IMR-90 (cell line): ENCODE data around the gene TWIST2. TPM values are rescaled to one million over a fixed set of nuclear protein-coding genes. Genes with fewer than 3 reads are reported as not detected.

ENCODE experiments used
- ATAC-seq: fragments of 200-7000 bp; cut with Tn5 transposase; 2 replicates; pipeline ENCODE4 v1.9.1; 2020; ENCODE audit warnings: low read depth, mild to moderate bottlenecking, moderate library complexity
- BruUV-seq: library from RNA; stranded (reverse); fragments of 400-500 nt; replicated peaks from 2 replicates; lab custom pipeline; 2021; lab: Mats Ljungman, UMichigan
- CTCF ChIA-PET: fragments of 300-600 bp; formaldehyde crosslinking; extraction: SDS; loops from one replicate; lab custom pipeline; 2021; ENCODE audit warnings: antibody characterized with exemption; lab: Yijun Ruan, JAX
- POLR2A ChIA-PET: fragments of 300-600 bp; sonication (Branson Sonifier 250); formaldehyde crosslinking; loops from one replicate; lab custom pipeline; 2022; ENCODE audit warnings: antibody characterized with exemption; ENCODE audit not compliant: unreplicated experiment; lab: Charles Lee
- DNase-seq: peaks from one replicate; pipeline ENCODE4 v3.0.0; 2013
- H2AFZ ChIP-seq: replicated peaks from 2 replicates; pipeline ENCODE3; 2013; ENCODE audit warnings: low read length, mild to moderate bottlenecking; ENCODE audit not compliant: poor library complexity
- H2AK5ac ChIP-seq: 2 replicates; pipeline ENCODE4 v1.6.1; 2013; ENCODE audit warnings: low read depth, low read length, inconsistent platforms
- H2AK9ac ChIP-seq: replicated peaks from 2 replicates; pipeline ENCODE3; 2013; ENCODE audit warnings: mild to moderate bottlenecking, low read depth, low read length, moderate library complexity; ENCODE audit not compliant: poor library complexity
- H2BK120ac ChIP-seq: 2 replicates; pipeline ENCODE4 v1.6.1; 2013; ENCODE audit warnings: low read depth, low read length, inconsistent platforms
- H2BK15ac ChIP-seq: 3 replicates; pipeline ENCODE4 v1.6.1; 2013; ENCODE audit warnings: low read depth, low read length, inconsistent platforms
- H2BK20ac ChIP-seq: 2 replicates; pipeline ENCODE4 v1.6.1; 2013; ENCODE audit warnings: low read depth, mild to moderate bottlenecking, inconsistent platforms, low read length, moderate library complexity
- H2BK5ac ChIP-seq: 2 replicates; pipeline ENCODE4 v1.6.1; 2013; ENCODE audit warnings: mild to moderate bottlenecking, low read depth, low read length, inconsistent platforms; ENCODE audit not compliant: poor library complexity, severe bottlenecking
- H3K14ac ChIP-seq: replicated peaks from 2 replicates; pipeline ENCODE4 v1.6.1; 2013; ENCODE audit warnings: low read depth, low read length, inconsistent platforms
- H3K18ac ChIP-seq: 2 replicates; pipeline ENCODE4 v1.6.1; 2013; ENCODE audit warnings: low read depth, low read length, control low read depth
- H3K23ac ChIP-seq: 2 replicates; pipeline ENCODE4 v1.6.1; 2013; ENCODE audit warnings: low read depth, low read length, inconsistent platforms
- H3K27ac ChIP-seq: 2 replicates; pipeline ENCODE4 v1.5.1; 2013; ENCODE audit warnings: mild to moderate bottlenecking, control low read depth, low read length; ENCODE audit not compliant: insufficient read depth
- H3K27me3 ChIP-seq: 2 replicates; pipeline ENCODE4 v1.6.1; 2013; ENCODE audit warnings: low read length; ENCODE audit not compliant: control insufficient read depth, insufficient read depth
- H3K36me3 ChIP-seq: 2 replicates; pipeline ENCODE4 v1.6.1; 2013; ENCODE audit warnings: low read length, mixed read lengths; ENCODE audit not compliant: control insufficient read depth, insufficient read depth
- H3K4ac ChIP-seq: 2 replicates; pipeline ENCODE4 v1.6.1; 2013; ENCODE audit warnings: low read depth, low read length, inconsistent platforms
- H3K4me1 ChIP-seq: 2 replicates; pipeline ENCODE4 v1.6.1; 2013; ENCODE audit warnings: low read length, mixed read lengths; ENCODE audit not compliant: control insufficient read depth, insufficient read depth
- H3K4me2 ChIP-seq: 2 replicates; pipeline ENCODE4 v1.6.1; 2013; ENCODE audit warnings: low read depth, mild to moderate bottlenecking, control low read depth, low read length, moderate library complexity
- H3K4me3 ChIP-seq: 2 replicates; pipeline ENCODE4 v1.5.1; 2013; ENCODE audit warnings: low read depth, mild to moderate bottlenecking, control low read depth, low read length, moderate library complexity; ENCODE audit not compliant: insufficient read depth
- H3K56ac ChIP-seq: 2 replicates; pipeline ENCODE4 v1.6.1; 2013; ENCODE audit warnings: low read length, inconsistent platforms; ENCODE audit not compliant: insufficient read depth; ENCODE audit errors: extremely low read depth
- H3K79me1 ChIP-seq, 2 experiments: 2 replicates each; pipeline ENCODE4 v1.6.1; 2013; ENCODE audit warnings: low read length in 2 of 2, inconsistent platforms in 1 of 2, low read depth in 1 of 2
- H3K9ac ChIP-seq: 2 replicates; pipeline ENCODE4 v1.6.1; 2013; ENCODE audit warnings: low read depth, low read length, control low read depth
- H3K9me1 ChIP-seq: 2 replicates; pipeline ENCODE4 v1.6.1; 2013; ENCODE audit warnings: low read length, inconsistent platforms; ENCODE audit not compliant: insufficient read depth
- H3K9me3 ChIP-seq: 2 replicates; pipeline ENCODE4 v1.6.1; 2013; ENCODE audit warnings: low read length; ENCODE audit not compliant: control insufficient read depth, insufficient read depth
- H4K20me1 ChIP-seq: 2 replicates; pipeline ENCODE4 v1.6.1; 2013; ENCODE audit warnings: low read length, inconsistent platforms; ENCODE audit not compliant: insufficient read depth
- H4K5ac ChIP-seq: 2 replicates; pipeline ENCODE4 v1.6.1; 2013; ENCODE audit warnings: mild to moderate bottlenecking, low read depth, low read length, control low read depth
- H4K8ac ChIP-seq, 2 experiments: 2 replicates each; pipeline ENCODE4 v1.6.1; 2013; ENCODE audit warnings: low read depth in 2 of 2, low read length in 2 of 2, control low read depth in 1 of 2, inconsistent platforms in 1 of 2
- H4K91ac ChIP-seq: 2 replicates; pipeline ENCODE4 v1.6.1; 2013; ENCODE audit warnings: low read depth, low read length, inconsistent platforms; ENCODE audit not compliant: insufficient read depth
- CEBPB ChIP-seq: IDR thresholded peaks from 2 replicates; pipeline ENCODE4 v1.6.1; 2012; ENCODE audit warnings: low read depth, low read length, improper control_type of control experiment
- CHD1 ChIP-seq: IDR thresholded peaks from 2 replicates; pipeline ENCODE4 v1.6.1; 2012; ENCODE audit warnings: low read depth, low read length, improper control_type of control experiment
- CTCF ChIP-seq: conservative IDR thresholded peaks from 2 replicates; pipeline ENCODE4 v1.5.1; 2012; ENCODE audit warnings: mild to moderate bottlenecking, low read depth, low read length, improper control_type of control experiment
- FOS ChIP-seq: fragments of 150-350 bp; IDR thresholded peaks from 2 replicates; pipeline ENCODE4 v1.6.1; 2016; ENCODE audit warnings: low read depth, low read length
- MAZ ChIP-seq: IDR thresholded peaks from 2 replicates; pipeline ENCODE4 v1.6.1; 2012; ENCODE audit warnings: low read depth, mild to moderate bottlenecking, low read length, improper control_type of control experiment, moderate library complexity, borderline replicate concordance
- MXI1 ChIP-seq: IDR thresholded peaks from 2 replicates; pipeline ENCODE4 v1.6.1; 2012; ENCODE audit warnings: low read depth, mild to moderate bottlenecking, low read length, moderate library complexity, borderline replicate concordance
- NFE2L2 ChIP-seq: fragments of 150-350 bp; IDR thresholded peaks from 2 replicates; pipeline ENCODE4 v1.6.1; 2016; ENCODE audit warnings: low read depth, mild to moderate bottlenecking, low read length
- RFX5 ChIP-seq: IDR thresholded peaks from 2 replicates; pipeline ENCODE4 v1.8.0; 2012; ENCODE audit warnings: low read depth, mild to moderate bottlenecking, low read length, moderate library complexity
- USF2 ChIP-seq: fragments of 150-350 bp; IDR thresholded peaks from 2 replicates; pipeline ENCODE4 v1.6.1; 2017; ENCODE audit warnings: mild to moderate bottlenecking, antibody characterized with exemption, low read length, low read depth
- WGBS, 2 experiments: methylation state at CpG; one replicate each; pipeline versions ENCODE4 v1.1.5 to v1.1.7; 2013; ENCODE audit warnings: missing lambda C conversion rate in 2 of 2; ENCODE audit not compliant: insufficient read length in 1 of 2; ENCODE audit errors: extremely low coverage in 2 of 2; 5-methylcytosine and 5-hydroxymethylcytosine counted together
- dilution Hi-C: fragments of 300-500 bp; cut with HindIII; formaldehyde crosslinking; loops from one replicate; pipeline ENCODE4 v1.14.3; 2018; ENCODE audit warnings: low sequenced_read_pairs; ENCODE audit not compliant: unreplicated experiment
- in situ Hi-C: fragments of 300-500 bp; cut with MboI; formaldehyde crosslinking; loops from 3 replicates; pipeline ENCODE4 v1.14.3; 2019; ENCODE audit warnings: low sequenced_read_pairs, inconsistent platforms, mixed read lengths
- intact Hi-C: fragments of 100-400 bp; cut with micrococcal nuclease; formaldehyde crosslinking; loops from 2 replicates; pipeline ENCODE4 v1.10.0; 2022
- polyA plus RNA-seq, 3 experiments: library from polyadenylated mRNA; depleted of rRNA; stranded (reverse); fragments of >200 nt; gene quantifications; 2 replicates each; pipeline ENCODE4 v1.2.3, GENCODE V29; 2012; ENCODE audit warnings: low replicate concordance in 1 of 3
- total RNA-seq: library from RNA; depleted of rRNA; stranded (reverse); fragments of >200 nt; gene quantifications from 2 replicates; pipeline ENCODE4 v1.2.3, GENCODE V29; 2012

The TWIST2 gene
- total and polyA plus RNA-seq, 2 of the 4 experiments (the other 2 are of a cell fraction), result 9.3 to 33.6 TPM

GRCh38 chr2:238863749-238864206, 15.9 kb downstream of the TWIST2 start:
- peaks cover 52% of the 10 kb centered on the region for H3K9me1 ChIP-seq
- H2BK15ac ChIP-seq, result peak overlapping the region; percentile 98
- H4K8ac ChIP-seq, result peak overlapping the region; percentile 93 to 97
- H3K4me2 ChIP-seq, result peak overlapping the region; percentile 63
- H3K27ac ChIP-seq, result peak overlapping the region; percentile 94
- peak overlapping the region; percentile 95 for H2BK120ac ChIP-seq
- no peak for ATAC-seq
- H3K9me3 ChIP-seq, result no peaks in the 10 kb centered on the region
- H3K9ac ChIP-seq, result peak overlapping the region; percentile 53
- H4K5ac ChIP-seq, result peak overlapping the region; percentile 91
- H4K91ac ChIP-seq, result peak overlapping the region; percentile 95
- dilution Hi-C loops (no loop called here), in situ Hi-C loops (no loop called here), intact Hi-C loops (loop anchor here (1.0 kb wide), 1 partner anchor 11 kb away; no protein-coding TSS in a partner anchor)
- TF ChIP-seq MAZ (no peak), MXI1 (no peak), USF2 (no peak), RFX5 (no peak), NFE2L2 (no peak), CHD1 (no peak), FOS (no peak), CEBPB (no peak), CTCF (no peak)
- peak overlapping the region; percentile 98 for H2BK20ac ChIP-seq
- no TSS peak for BruUV-seq
- peak overlapping the region; percentile 91 for H3K23ac ChIP-seq
- H4K20me1 ChIP-seq, result no peaks in the 10 kb centered on the region
- H3K56ac ChIP-seq, result peak overlapping the region; percentile 97
- peaks cover 51% of the 10 kb centered on the region for H3K4me1 ChIP-seq
- no peak for DNase-seq
- H3K18ac ChIP-seq, result peak overlapping the region; percentile 87
- H3K14ac ChIP-seq, result peak overlapping the region; percentile 88
- CTCF ChIA-PET, result no interaction called here
- POLR2A ChIA-PET, result no interaction called here
- 100% methylated on average over 1 of the region's 9 CpGs; no CpG with 5 or more reads in 1 of the 2 experiments for WGBS, 2 experiments
- no peak overlapping the region for H3K4me3 ChIP-seq
- H2AFZ ChIP-seq, result peak overlapping the region; percentile 85
- H3K4ac ChIP-seq, result peak overlapping the region; percentile 96
- peak overlapping the region; percentile 98 for H2AK5ac ChIP-seq
- H3K36me3 ChIP-seq, result peaks cover 4% of the 10 kb centered on the region; the same call in 1 of the 2 replicates
- H3K27me3 ChIP-seq, result no peaks in the 10 kb centered on the region
- H2AK9ac ChIP-seq, result peak overlapping the region; percentile 98
- H3K79me1 ChIP-seq, result peaks cover 38 to 89% of the 10 kb centered on the region in 2 experiments
- peak overlapping the region; percentile 93 for H2BK5ac ChIP-seq
